GM08714 (cell line): ENCODE results near the gene ABCC1.
"Not testable (repeated sequence)": the region's sequence is repeated elsewhere in the genome, so short reads cannot be mapped to it uniquely, and the experiment has no call there.

Source experiments
- H3K4me3 ChIP-seq: fragments of 200-500 bp; sonication (Bioruptor generic); 2 replicates; pipeline ENCODE4 v1.5.1; 2014; ENCODE audit warnings: mild to moderate bottlenecking, low read length, inconsistent platforms
- ZNF274 ChIP-seq: IDR thresholded peaks from 2 replicates; pipeline ENCODE4 v1.6.1; 2012; ENCODE audit warnings: mild to moderate bottlenecking, low read depth, low read length

ABCC1 gene

DNA sequence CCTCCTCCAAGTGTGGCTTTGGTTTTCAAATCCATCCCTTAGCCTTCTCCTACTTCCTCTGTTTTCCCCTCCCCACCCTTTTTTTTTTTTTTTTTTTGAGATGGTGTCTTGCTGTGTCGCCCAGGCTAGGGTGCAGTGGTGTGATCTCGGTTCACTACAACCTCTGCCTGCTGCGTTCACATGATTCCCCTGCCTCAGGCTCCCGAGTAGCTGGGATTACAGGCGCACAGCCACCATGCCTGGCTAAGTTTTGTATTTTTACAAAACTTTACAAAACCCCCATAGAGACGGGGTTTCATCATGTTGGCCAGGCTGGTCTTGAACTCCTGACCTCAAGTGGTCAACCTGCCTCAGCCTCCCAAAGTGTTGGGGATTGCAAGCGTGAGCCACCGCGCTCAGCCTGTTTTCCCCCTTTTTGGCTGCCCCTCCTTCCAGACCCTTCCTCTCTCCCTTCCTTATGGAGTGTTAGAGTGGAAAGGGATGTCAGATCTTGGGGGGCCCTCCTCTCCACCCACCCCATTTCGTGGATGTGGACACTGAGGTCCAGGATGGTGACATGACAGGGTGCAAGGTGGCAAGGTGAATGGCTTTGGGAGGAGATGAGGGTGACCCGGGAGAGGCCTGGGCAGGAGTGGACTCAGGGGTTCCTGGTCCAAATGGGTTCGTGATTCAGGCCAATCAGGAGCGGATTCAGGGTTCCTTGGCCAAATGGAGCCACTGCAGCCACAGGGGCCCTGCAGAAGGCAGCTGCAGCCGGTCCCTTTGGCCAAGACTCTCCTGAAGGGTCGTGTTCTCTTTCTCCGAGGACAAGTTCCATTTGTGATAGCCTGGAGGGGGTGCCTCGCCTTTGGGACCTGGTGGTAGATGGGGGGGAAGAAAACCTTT lies 4.8 kb downstream of the ABCC1 start:
- no peak overlapping the region for H3K4me3 ChIP-seq
- TF ChIP-seq ZNF274 = no peak

DNA sequence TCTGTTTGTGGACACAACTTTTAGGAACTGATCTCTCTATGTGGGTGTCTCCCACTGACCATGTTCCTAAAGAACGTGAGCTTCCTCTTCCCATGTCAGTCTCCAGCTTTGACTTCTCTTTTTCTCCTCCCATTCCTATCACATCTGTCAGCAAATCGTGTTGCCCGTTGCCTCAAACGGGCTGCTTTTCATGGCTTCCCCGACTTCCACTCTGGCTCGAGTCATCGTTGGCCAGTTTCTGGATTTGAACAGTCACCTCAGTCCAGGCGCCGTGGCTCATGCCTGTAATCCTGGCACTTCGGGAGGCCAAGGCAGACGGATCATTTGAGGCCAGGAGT lies 5.4 kb downstream of the ABCC1 start:
- H3K4me3 ChIP-seq = no peak overlapping the region
- no peak for TF ChIP-seq ZNF274

DNA sequence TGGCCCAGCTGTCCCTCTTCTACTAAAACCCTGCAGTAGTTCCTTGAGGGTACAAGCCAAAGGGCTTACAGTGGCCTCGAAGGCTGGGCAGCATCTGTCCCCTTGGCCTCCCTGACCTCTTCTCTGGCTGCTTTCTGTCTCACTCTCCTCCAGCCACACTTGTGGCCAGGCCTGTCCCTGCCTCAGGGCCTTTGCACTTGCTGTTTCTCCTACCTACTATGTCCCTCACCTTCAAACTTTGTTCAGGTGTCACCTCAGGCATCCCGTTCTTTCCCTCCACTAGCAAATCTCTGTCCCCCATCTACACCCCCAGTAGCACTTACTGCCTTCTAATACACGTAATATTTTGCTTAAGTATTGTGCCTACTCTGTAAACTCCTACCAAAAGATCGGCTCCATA lies 6.0 kb downstream of the ABCC1 start:
- no peak for TF ChIP-seq ZNF274
- H3K4me3 ChIP-seq = no peak overlapping the region

DNA sequence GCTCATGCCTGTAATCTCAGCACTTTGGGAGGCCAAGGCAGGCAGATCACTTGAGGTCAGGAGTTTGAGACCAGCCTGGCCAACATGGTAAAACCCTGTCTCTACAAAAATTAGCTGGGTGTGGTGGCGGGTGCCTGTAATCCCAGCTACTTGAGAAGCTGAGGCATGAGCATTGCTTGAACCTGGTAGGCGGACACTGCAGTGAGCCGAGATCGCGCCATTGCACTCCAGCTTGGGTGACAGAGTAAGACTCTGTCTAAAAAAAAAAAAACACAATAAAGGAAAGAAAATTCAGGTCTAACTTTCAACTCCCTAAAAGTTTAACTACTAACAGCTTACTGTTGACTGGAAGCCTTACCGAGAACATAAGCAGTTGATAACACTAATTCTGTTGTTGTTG lies 6.7 kb downstream of the ABCC1 start:
- H3K4me3 ChIP-seq = not testable (repeated sequence)

DNA sequence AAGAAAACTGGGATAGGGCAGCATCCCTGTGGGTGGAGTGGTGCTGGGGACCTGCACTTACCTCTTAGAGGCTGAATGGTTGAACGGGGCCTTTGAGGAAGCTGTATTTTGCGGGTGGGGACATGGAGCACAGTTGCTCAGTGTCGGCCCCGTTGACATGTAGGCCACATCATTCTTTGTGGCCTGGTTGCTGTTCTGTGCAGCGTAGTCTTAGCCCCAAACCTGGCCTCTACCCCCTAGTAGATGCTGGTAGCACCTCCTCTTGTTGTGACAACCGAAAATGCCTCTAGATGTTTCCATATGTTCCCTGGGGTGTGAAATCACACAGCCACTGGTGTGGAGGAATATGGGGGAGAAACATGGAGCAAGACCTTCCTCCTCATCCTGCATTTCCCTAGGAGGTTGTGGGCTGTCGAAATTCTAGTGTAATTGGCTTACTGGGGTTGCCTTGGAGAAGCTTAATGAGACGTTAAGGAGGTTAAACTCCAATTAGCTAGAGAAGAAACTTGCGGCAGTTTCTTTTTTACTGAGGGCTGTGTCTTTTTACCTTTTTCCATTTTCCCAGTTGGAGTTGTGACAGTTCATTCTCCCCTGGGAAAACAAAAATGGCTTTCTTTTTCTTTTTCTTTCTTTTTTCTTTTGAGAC lies 9.4 kb downstream of the ABCC1 start:
- TF ChIP-seq ZNF274 = no peak

DNA sequence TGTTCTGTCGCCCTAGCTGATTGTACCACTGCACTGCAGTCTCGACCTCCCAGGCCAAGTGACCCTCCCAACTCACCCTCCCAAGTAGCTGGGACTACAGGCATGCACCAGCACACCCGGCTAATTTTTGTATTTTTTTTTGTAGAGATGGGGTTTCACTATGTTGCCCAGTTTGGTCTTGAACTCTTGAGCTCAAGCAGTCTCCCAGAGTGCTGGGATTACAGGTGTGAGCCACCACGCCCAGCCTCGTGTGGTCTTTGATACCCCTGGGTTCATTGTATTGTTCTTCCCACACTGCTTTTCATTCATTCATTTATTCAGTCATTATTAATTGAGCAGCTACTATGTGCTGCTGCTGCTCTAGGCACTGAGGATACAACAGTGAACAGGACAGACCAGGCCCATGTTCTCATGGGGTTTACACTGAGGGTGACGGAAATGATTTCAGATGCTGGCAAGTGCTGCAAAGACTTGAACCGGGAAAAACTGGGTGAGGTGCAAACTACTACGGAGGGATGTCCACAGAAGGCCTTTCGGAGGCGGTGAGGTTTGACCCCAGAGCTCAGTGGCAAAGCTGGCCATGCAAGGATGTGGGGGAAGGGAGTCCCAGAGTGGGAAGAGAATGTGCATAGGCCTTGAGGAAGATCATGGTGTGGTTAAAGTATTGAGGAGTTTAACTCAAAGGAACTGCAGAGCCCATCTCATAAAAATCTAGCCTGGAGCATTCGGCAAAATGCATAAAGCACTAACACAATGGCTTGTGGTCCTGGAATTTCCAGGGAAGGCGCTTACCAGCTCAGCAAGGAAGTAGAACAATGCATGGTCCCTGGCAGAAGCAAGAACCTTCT lies 10.9 kb downstream of the ABCC1 start:
- peak overlapping the region; percentile 13; the same call in 1 of the 2 replicates for H3K4me3 ChIP-seq
- no peak for TF ChIP-seq ZNF274

More for the DNA sequence above, 9.4 kb downstream of the ABCC1 start:
- no peak overlapping the region for H3K4me3 ChIP-seq

DNA sequence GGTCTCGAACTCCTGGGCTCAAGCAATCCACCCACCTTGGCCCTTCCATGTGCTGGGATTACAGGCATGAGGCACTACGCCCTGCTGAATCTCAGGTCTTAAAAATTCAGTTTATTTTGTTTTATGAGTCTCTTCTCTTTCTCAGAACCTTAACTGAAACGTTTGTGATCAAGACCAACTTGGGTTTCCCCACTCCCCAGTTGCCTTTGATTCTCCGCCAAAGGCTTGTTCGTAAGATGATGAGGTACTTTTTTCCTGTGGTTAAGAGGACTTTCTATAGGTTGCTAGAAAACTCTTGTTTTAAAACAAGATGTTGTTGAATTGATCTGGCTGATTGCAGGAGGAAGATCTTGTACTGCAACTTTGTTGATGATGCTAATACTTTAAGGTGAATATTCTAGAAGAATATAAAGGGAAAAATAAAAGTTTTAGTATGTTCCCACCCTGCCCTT lies 11.7 kb downstream of the ABCC1 start:
- peak overlapping the region; percentile 13; the same call in 1 of the 2 replicates for H3K4me3 ChIP-seq
- TF ChIP-seq ZNF274 = no peak

DNA sequence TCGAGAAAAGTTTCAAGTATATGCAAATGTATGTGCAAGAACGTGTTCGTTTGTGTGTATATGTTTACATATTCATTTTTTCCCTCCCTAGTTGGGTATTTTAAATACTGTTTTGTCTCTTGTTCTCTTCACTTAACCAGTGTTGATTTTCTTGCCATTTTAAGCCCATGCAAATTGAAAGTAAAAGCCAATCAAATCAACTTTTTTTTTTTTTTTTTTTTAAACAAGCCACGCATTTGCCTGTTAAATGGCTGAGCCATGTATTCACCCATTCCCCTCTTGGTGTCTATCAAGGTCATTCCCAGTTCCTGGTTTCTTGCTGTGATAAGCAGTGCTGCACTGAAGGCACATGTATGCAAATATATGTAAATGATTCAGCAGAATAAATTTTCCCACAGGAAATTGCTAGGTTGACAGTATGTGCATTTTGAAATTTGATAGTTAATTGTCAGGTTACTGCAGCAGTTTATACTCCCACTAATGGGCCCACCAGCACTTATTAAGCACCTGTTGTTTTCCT lies 12.2 kb downstream of the ABCC1 start:
- no peak for TF ChIP-seq ZNF274
- peak overlapping the region; percentile 55 for H3K4me3 ChIP-seq

DNA sequence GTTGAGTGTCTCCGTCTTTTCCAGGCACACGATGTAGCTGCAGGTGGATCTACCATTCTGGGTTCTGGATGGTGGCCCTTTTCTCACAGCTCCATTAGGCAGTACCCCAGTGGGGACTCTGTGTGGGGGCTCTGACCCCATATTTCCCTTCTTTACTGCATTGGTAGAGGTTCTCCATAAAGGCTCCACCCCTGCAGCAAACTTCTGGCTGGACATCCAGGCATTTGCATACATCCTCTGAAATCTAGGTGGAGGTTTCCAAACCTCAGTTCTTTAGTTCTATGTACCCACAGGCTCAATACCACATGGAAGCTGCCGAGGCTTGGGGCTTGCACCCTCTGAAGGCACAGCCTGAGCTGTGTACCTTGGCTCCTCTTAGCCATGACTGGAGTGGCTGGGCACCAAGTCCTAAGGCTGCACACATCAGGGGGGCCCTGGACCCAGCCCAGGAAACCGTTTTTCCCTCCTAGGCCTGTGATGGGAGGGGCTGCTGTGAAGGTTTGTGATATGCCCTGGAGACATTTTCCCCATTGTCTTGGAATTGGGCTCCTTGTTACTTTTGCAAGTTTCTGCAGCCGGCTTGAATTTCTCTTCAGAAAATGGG lies 14.0 kb downstream of the ABCC1 start:
- TF ChIP-seq ZNF274 = no peak
- H3K4me3 ChIP-seq = no peak overlapping the region

DNA sequence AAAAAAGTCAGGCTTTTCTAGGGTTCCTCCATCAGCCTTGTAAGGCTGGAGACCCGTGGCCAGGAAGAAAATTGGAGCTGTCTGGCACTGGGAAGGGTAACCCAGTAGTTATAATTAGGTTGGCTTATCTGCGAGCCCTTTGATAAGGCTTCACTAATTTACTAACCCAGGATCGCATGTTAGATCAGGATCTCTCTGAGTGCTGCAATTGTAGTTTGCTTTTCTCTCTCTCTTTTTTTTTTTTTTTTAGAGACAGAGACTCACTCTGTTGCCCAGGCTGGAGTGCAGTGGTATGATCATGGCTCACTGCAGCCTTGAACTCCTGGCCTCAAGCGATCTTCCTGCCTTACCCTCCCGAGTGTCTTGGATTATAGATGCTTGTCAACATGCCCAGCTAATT lies 17.0 kb downstream of the ABCC1 start:
- no peak for TF ChIP-seq ZNF274
- H3K4me3 ChIP-seq = no peak overlapping the region

DNA sequence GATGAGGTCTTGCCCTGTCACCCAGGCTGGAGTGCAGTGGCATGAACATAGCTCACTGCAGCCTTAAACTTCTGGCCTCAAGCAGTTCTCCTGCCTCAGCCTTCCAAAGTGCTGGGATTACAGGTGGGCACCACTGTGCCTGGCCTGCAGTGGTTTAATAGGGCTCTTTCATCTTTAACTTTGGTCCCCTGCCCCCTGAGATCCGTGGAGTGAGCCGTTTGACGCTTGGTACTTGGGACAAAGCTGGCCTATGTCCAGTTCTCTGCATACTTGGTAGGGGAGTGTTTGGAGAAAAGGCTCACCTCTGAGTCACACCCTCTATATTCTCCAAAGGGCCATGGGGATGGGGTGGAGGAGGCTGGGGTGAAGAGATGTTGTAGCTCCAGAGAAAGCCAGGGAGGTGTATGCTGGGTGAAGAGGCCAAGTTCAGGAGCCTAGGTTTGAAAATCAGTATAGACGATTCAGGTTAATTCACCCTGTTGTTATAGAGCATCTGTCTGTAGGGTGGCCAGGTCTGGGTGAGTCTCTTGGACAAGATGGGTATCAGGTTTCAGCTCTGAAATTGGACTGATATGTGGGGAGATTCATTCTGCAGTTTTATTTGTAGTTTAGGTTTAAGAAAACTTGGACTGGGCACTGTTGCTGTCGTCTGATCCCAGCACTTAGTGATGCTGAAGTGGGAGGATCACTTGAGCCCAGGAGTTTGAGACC lies 17.6 kb downstream of the ABCC1 start:
- no peak for TF ChIP-seq ZNF274
- H3K4me3 ChIP-seq = no peak overlapping the region

DNA sequence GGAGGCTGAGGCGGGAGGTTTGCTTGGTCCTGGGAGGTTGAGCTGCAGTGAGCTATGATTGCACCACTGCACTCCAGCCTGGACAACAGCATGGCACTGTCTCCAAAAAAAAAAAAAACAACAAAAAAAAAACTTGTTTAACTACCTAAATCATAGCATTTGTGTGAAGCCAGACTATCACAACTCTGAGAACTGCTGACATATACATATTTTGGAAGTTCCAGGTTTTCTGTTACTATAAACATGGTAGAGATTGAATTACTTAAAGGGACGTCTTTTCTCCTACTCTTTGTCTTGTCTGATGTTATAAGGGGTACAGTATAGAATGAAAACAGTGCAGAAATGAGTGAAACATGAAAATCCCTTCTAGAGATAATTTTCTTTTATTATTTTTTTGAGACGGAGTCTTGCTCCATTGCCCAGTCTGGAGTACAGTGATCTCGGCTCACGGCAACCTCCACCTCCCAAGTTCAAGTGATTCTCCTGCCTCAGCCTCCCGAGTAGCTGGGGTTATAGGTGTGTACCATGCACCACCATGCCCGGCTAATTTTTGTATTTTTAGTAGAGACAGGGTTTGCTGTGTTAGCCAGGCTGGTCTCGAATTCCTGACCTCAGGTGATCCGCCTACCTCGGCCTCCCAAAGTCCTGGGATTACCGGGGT lies 18.4 kb downstream of the ABCC1 start:
- TF ChIP-seq ZNF274 = no peak
- no peak overlapping the region for H3K4me3 ChIP-seq

DNA sequence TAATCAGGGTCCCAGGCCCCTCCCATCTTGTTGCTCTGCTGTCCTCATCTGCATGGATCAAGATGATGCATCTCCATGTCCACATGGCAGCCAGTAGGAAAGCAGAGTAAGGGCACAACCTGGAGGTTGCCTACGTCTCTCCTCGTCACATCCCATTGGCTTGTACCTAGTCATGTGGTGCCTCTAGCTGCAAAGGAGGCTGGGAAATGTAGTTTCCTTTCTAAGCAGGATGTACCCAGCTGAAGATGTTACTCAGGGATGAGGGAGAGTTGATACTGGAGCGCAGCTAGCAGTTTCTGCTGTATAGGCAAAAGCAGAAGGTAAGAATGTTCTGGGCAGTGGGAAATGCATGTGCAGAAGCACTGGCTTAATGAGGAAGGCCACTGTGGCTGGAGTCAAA lies 20.8 kb downstream of the ABCC1 start:
- H3K4me3 ChIP-seq = no peak overlapping the region
- no peak for TF ChIP-seq ZNF274
